T-helper 1 cell treated with Interleukin-12 subunit alpha and Interleukin-12 subunit beta and Interleukin-4 antibody, amounts not matched to agents 30 ng/mL and 1 ng/mL, for 36 hours (primary cell): Measurements from ENCODE around the gene HOXC9. TPM values are rescaled to one million over a fixed set of nuclear protein-coding genes. Genes with fewer than 3 reads are reported as not detected.

Experiments
- intact Hi-C: fragments of 100-400 bp; cut with micrococcal nuclease; formaldehyde crosslinking; loops from one replicate; pipeline ENCODE4 v1.15.1; 2024
- total RNA-seq: library from RNA; stranded (reverse); gene quantifications from 2 replicates; pipeline ENCODE4 v1.2.3, GENCODE V29; 2022

HOXC9 gene
- total RNA-seq, 1 donor from 2014 or later, result not detected

- intact Hi-C loops, result no loop called here
Measured at GRCh38 chr12:54045868-54046521, 46.0 kb downstream of the HOXC9 start.

DNA sequence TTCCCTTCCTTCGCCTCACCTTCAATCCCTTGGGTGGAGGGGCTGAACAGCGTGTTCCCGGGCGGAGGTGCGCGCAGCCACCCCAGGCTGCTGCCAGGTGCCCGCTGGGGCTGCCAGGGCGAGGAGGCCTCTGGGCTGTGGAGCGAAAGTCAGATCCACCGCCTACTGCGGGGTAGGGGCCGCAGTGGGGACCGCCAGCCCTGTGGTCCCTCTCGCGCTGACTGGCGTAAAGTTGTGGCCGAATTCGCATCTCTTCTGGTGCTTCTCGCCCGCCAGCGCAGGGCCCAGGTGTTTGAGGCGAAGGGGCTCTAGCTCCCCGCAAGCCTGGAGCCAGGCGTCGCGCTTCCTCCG is 46.8 kb downstream of the HOXC9 start:
- intact Hi-C loops, result no loop called here

DNA sequence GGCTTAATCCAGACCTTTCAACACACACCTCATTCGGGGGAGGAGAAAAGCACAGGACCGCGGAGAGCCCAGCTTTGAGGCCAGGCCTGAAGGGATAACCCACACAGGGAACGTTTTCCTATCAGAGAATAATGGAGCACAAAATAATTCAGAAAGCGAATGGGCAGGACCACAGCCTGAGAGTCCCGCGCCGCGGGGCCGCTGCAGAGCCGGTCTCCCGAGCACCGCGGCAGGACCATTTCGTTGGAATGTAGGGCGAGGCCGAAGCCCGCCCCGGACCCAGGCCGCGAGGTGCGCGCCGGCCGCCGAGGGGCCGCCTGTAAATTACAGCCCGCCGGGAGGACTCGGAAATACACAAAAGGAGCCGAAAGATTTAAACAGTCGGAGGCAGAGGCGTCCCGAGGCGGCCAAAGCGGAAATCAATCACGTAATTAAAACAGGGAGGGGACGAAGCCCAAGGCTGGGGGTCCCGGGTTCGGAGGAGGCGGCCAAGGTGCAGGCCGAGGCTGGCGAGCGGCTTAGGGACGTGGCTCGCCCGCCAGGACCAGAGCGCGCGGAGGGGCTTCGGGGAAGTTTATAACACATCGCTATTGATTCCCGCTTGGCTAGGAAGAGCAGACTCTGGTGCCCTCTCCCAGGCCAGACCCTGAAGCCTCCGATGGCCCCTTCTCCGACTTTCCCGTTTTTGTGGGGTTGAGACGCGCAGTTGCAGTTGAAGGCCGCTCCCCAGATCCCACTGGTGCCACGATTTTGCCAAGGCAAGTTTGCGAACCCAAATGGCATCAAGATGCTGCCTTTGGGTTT is 47.4 kb downstream of the HOXC9 start:
- intact Hi-C loops, result no loop called here

DNA sequence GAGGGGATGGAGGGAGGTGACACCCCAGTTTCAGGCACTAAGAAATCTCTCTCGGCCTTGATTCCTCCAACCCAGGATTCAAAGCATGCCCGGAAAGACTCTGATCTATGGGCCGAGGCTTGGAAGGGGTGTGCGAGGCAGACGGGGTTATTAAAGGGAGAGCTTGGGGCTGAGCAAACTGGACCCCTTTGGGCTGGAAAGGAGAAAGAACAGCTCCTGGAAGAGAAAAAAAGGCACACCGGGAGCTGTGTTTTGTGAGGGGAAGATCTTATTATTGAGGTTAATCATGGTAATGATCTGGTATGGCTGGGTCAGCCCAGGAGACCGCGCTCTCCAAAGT is 48.0 kb downstream of the HOXC9 start:
- intact Hi-C loops, result no loop called here

DNA sequence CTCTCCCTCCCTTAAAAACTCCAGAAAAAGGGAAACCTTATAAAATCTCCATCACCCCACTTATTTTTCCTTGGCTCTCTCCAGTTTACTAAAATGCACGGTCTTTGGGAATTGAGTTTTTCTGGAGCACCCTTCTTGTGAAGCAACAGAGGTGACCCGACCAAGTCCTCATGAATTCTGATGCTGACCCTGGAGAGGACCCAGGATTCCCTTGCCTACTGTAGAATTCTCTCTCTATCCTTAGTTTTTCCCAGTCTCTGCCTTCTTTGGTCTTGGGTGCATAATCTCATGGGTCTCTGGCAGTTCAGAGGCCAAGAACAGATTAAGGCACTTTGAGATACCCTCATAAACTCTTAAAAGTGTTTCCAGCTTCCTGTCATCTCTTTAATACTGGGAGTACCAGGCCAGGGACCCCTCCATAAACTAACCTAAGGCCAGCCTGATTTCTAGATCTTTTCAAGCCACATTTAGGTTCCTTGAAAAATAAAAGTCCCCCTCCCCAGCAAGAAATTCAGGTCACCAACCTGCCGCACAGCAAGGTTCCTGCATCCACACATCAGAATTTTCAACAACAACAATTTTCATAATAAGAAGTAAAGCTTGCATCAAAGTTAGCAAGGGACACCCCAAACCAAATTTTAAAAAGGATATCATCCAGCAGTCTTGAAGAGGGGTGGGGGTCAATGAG is 48.6 kb downstream of the HOXC9 start:
- intact Hi-C loops, result no loop called here

DNA sequence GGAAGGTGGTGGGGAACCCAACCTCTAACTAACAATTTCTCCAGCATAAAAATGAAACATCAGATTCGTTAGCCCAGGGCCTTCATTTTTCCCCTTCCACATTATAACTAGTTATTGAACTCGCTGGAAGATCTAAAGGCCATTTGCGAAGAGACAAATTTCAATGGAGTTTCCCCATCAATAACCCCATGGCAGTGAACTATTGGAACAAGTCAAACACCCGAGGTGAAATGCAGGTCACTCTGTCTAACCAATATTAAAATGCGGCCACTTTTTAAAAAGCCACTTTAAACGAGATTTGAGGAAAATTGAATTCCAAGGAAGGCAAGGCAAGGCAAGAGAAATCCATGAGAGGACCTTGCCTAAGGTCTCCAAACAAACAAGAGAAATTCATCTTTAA is 49.1 kb downstream of the HOXC9 start:
- intact Hi-C loops, result no loop called here

DNA sequence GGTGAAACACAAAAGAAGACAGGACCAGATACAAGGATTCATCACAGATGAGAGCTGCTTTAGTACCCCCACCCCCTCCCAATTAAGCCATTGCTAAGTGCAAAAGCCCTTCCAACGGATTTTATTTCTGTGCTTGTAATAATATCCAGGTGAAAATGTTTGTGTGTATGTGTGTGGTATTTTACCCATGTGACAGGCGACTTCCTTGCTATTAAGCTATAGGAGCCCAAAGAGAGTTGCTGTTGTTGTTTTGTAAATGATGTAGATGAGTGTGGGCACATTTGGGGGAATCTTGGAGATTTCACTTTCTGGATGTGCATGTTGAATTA is 50.5 kb downstream of the HOXC9 start:
- intact Hi-C loops, result loop anchor here (5.0 kb wide), 3 partner anchors 57 to 113 kb away; partner anchors contain the start of gene HOXC13

GRCh38 chr12:54051026-54051842 is 51.3 kb downstream of the HOXC9 start:
- intact Hi-C loops, result loop anchor here (5.0 kb wide), 3 partner anchors 56 to 114 kb away; partner anchors contain the start of gene HOXC13

DNA sequence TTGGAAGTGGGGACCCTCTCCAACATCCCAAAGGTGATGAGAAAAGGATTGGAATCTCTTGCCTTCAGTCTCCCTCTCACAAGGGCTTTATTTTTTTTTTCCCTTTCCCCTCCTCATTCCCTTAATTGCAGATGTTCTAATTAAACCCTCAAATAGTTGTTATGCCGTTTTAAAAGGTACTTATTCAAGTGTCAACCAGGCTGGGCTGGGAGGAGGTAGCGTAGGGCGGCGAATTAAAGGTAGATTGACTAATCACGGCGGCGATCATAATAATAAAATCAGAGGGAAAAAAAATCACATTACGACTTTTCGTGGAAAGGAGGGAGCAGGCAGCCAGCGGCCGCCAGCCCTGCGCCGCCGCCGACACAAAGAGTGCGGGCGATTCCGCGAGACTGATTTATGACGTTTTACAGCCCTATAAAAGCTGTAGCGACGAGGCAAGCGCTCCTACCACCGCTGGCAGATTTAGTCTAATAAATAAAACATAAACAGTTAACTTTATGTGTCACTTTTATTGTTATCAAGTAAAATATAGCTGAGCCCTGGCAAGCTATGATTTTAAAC is 52.0 kb downstream of the HOXC9 start:
- intact Hi-C loops, result loop anchor here (2.0 to 5.0 kb wide), 5 partner anchors 19 to 115 kb away; partner anchors contain the start of genes HOXC13 and HOXC5

DNA sequence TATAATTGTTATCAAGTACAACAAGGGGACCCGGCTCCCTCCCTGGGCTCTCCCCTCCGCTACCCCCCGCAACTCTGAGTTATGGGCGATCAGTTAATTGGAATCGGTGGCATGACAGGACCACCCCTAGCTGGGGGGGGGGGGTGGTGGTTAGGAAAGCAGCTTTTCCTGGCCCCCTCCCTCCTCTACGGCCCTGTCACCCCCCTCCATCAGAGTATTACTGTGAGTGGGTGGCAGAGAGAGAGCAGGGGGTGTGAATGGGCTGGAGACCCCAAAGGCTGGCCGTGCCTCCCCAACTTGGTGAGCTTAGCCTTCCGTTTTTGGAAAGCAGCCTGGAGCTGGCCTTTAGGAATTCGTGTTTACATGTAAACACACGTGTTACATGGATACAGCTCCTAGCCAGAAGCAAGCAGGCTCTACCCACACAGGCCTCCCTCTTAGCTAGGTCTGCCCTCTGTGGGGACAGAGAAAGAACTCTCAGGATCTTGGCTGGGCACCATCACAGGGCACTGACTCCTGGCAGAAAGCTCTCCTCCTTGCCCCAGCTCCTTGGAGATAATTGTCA is 52.6 kb downstream of the HOXC9 start:
- intact Hi-C loops, result loop anchor here (2.0 to 5.0 kb wide), 5 partner anchors 20 to 115 kb away; partner anchors contain the start of genes HOXC13 and HOXC5

Other genes starting within 250 kb of the HOXC9 start
- gene CISTR, start 248.2 kb upstream of the HOXC9 start, total RNA-seq, result not detected in 2 replicates
- not detected in 2 replicates for gene HOXC13, start 61.3 kb upstream of the HOXC9 start, total RNA-seq
- not detected in 2 replicates for gene HOXC12, start 45.3 kb upstream of the HOXC9 start, total RNA-seq
- gene HOXC11, start 27.0 kb upstream of the HOXC9 start, total RNA-seq, result not detected in 2 replicates
- gene HOTAIR, start 25.2 kb upstream of the HOXC9 start, total RNA-seq, result not detected in 2 replicates
- gene HOXC10, start 15.0 kb upstream of the HOXC9 start, total RNA-seq, result not detected in 2 replicates
- gene HOXC8, start 8.8 kb downstream of the HOXC9 start, total RNA-seq, result not detected in 2 replicates
- not detected in 2 replicates for gene HOXC6, start 28.3 kb downstream of the HOXC9 start, total RNA-seq
- gene HOXC5, start 32.9 kb downstream of the HOXC9 start, total RNA-seq, result not detected in 2 replicates
- 0.42 TPM in 1 of 2 replicates, not detected in the other for gene HOXC4, start 53.7 kb downstream of the HOXC9 start, total RNA-seq
- 28.7 and 30.2 TPM in 2 replicates for gene SMUG1, start 188.8 kb downstream of the HOXC9 start, total RNA-seq